Measurements from ENCODE around the gene WDR26. TPM values are rescaled to one million over a fixed set of nuclear protein-coding genes. Genes with fewer than 3 reads are reported as not detected.

Gene WDR26
- total RNA-seq, 1 experiment from 2014 or later, result 156 TPM

DNA sequence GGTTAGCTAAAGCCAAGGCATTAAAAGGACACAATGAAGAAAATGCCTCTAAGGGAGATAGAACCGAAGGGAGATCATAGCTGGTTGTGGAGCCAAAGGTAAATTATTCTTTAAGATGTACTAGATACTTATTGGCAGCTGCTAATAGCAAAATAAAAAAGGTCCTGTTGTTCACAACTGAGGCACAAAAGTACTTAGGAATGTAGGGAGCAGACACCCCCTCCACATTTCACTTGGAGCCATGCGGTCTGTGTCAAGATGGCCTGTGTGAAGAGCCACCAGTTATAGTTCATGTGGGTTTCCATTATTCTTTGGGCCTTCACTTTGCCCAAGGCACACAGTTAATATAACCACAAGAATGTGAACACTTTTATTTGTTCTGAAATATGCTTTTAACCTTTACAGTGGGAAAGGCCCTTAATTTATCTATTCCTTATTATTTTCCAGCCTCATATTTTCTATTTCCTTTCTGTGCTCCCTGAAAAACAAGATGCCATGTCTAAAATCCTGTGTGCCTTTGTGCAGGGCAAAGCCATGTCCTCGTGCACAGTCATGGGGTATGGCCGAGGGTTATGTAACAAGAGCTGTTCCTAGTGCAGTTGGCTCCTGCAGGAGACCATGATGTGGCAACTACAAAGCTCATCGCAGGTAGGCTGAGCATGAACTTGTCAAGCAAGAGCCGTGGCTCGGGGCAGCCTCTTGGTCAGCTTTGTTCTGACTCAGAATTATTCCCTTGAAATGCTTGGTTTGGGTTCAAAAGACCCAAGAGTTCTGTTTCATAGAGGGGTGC, 16.2 kb upstream of the WDR26 start:
- Mint-ChIP-seq H3K36me3 (ENCODE audit: insufficient read depth, unreplicated experiment) (peaks cover 6% of the 10 kb centered on the region), H3K27me3 (ENCODE audit: insufficient read depth, unreplicated experiment) (no peaks in the 10 kb centered on the region), H3K4me3 (ENCODE audit: unreplicated experiment) (no peak overlapping the region), H3K27ac (ENCODE audit: low read depth, unreplicated experiment) (peak overlapping the region; percentile 61), H3K4me1 (ENCODE audit: insufficient read depth, unreplicated experiment) (peaks cover 55% of the 10 kb centered on the region), H3K9me3 (ENCODE audit: unreplicated experiment) (no peaks in the 10 kb centered on the region)
- no TSS peak for BruUV-seq (replicated peaks)
- POLR2A ChIA-PET, result interaction anchor here (0.6 to 15.2 kb wide), 17 partner anchors 8 to 606 kb away, joined by 3 to 800 read pairs (median 3); partner anchors contain the start of gene WDR26
- CTCF ChIA-PET, result interaction anchor here (0.6 to 16.4 kb wide), 10 partner anchors 9 to 1636 kb away, joined by 3 to 418 read pairs (median 4); partner anchors contain the start of gene WDR26
- TF ChIP-seq, protein P1, sequence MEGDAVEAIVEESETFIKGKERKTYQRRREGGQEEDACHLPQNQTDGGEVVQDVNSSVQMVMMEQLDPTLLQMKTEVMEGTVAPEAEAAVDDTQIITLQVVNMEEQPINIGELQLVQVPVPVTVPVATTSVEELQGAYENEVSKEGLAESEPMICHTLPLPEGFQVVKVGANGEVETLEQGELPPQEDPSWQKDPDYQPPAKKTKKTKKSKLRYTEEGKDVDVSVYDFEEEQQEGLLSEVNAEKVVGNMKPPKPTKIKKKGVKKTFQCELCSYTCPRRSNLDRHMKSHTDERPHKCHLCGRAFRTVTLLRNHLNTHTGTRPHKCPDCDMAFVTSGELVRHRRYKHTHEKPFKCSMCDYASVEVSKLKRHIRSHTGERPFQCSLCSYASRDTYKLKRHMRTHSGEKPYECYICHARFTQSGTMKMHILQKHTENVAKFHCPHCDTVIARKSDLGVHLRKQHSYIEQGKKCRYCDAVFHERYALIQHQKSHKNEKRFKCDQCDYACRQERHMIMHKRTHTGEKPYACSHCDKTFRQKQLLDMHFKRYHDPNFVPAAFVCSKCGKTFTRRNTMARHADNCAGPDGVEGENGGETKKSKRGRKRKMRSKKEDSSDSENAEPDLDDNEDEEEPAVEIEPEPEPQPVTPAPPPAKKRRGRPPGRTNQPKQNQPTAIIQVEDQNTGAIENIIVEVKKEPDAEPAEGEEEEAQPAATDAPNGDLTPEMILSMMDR (IDR thresholded peaks at IDR 0.05; ENCODE audit: unreplicated experiment), result no peak
- intact Hi-C loops (cut with micrococcal nuclease), result no loop called here
- DNase-seq (ENCODE audit: unreplicated experiment), result peak; percentile 87

DNA sequence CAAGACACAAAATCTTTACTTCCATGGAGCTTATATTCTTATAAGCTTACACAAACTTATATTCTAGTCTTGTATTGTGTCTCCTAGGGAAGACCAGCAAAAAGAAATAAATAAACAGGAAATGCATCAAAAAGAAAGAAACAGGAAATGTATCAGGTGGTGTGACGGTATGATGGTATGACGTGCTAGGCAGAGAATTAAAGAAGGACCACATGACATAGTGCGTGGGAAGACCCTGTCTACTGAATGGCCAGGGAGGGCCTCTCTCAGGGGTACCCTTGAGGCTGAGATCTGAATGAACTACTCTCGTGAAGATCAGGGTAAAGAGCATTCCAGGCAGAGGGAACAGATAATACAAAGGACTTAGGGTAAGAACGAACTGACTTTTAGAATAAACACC, 15.6 kb upstream of the WDR26 start:
- peaks cover 6% of the 10 kb centered on the region for H3K36me3 Mint-ChIP-seq (ENCODE audit: insufficient read depth, unreplicated experiment)
- ChIA-PET CTCF (interaction anchor here (0.6 to 16.4 kb wide), 5 partner anchors 10 to 1636 kb away, joined by 3 to 418 read pairs (median 5); partner anchors contain the start of gene WDR26), POLR2A (interaction anchor here (0.6 to 15.2 kb wide), 4 partner anchors 17 to 62 kb away, joined by 3 to 800 read pairs (median 7); partner anchors contain the start of gene WDR26)
- no peaks in the 10 kb centered on the region for H3K9me3 Mint-ChIP-seq (ENCODE audit: unreplicated experiment)
- peak overlapping the region; percentile 61 for H3K27ac Mint-ChIP-seq (ENCODE audit: low read depth, unreplicated experiment)
- H3K27me3 Mint-ChIP-seq (ENCODE audit: insufficient read depth, unreplicated experiment), result no peaks in the 10 kb centered on the region
- TF ChIP-seq, protein P1 (IDR thresholded peaks at IDR 0.05; ENCODE audit: unreplicated experiment), result no peak
- peaks cover 52% of the 10 kb centered on the region for H3K4me1 Mint-ChIP-seq (ENCODE audit: insufficient read depth, unreplicated experiment)
- no TSS peak for BruUV-seq (replicated peaks)
- H3K4me3 Mint-ChIP-seq (ENCODE audit: unreplicated experiment), result no peak overlapping the region
- intact Hi-C loops (cut with micrococcal nuclease), result no loop called here
- DNase-seq (ENCODE audit: unreplicated experiment), result no peak

DNA sequence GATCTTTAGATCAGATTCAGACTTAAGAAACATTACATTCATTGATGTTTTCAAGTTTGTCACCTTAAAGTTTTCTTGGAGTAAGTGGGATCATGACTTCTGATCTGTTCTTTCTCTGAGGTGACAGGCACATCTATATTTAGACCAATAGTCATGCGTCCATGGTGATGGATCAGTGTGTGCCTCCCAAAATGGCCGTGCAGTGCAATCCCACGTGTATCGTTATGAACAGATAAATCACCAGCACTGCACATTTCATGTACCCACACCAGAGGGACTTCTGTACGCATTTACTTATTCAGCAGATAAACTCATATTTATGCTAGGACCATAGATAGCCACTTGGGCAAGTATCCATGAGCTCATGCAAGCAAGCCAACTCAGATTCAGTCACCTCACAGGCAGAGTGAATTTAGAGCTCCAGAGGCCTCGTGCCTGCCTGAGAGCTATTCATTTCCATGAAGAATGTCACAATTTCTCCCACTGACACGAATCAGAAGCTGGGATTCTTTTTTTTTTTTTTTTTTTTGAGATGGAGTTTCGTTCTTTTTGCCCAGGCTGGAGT, 13.9 kb upstream of the WDR26 start:
- TF ChIP-seq, protein P1 (IDR thresholded peaks at IDR 0.05; ENCODE audit: unreplicated experiment), result no peak
- ChIA-PET POLR2A (interaction anchor here (0.6 to 15.2 kb wide), 5 partner anchors 15 to 89 kb away, joined by 3 to 800 read pairs (median 3); partner anchors contain the start of gene WDR26), CTCF (interaction anchor here (0.6 to 16.4 kb wide), 6 partner anchors 9 to 634 kb away, joined by 3 to 418 read pairs (median 4); partner anchors contain the start of gene WDR26)
- BruUV-seq (replicated peaks), result no TSS peak
- intact Hi-C loops (cut with micrococcal nuclease), result no loop called here
- H3K27ac Mint-ChIP-seq (ENCODE audit: low read depth, unreplicated experiment), result no peak overlapping the region
- H3K36me3 Mint-ChIP-seq (ENCODE audit: insufficient read depth, unreplicated experiment), result peaks cover 6% of the 10 kb centered on the region
- no peaks in the 10 kb centered on the region for H3K27me3 Mint-ChIP-seq (ENCODE audit: insufficient read depth, unreplicated experiment)
- no peak overlapping the region for H3K4me3 Mint-ChIP-seq (ENCODE audit: unreplicated experiment)
- no peaks in the 10 kb centered on the region for H3K9me3 Mint-ChIP-seq (ENCODE audit: unreplicated experiment)
- peaks cover 36% of the 10 kb centered on the region for H3K4me1 Mint-ChIP-seq (ENCODE audit: insufficient read depth, unreplicated experiment)
- DNase-seq (ENCODE audit: unreplicated experiment), result no peak

DNA sequence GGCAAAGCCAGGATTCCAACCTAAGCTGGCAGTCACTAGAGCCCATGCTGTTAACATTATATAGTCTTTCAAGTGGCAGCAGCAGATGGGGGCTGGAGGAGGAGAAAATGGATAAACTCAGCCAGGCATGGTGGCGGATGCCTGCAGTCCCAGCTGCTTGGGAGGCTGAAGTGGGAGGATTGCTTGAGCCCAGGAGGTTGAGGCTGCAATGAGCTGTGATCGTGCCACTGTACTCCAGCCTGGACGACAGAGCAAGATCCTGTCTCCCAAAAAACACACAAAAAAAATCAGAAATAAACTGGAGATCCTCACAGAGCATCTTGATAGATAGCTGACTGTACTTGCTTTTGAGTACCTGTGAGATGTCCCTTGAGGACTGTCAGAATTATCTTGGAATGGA, 13.4 kb upstream of the WDR26 start:
- Mint-ChIP-seq H3K36me3 (ENCODE audit: insufficient read depth, unreplicated experiment) (peaks cover 6% of the 10 kb centered on the region), H3K4me3 (ENCODE audit: unreplicated experiment) (no peak overlapping the region), H3K9me3 (ENCODE audit: unreplicated experiment) (no peaks in the 10 kb centered on the region), H3K27ac (ENCODE audit: low read depth, unreplicated experiment) (no peak overlapping the region), H3K27me3 (ENCODE audit: insufficient read depth, unreplicated experiment) (no peaks in the 10 kb centered on the region), H3K4me1 (ENCODE audit: insufficient read depth, unreplicated experiment) (peaks cover 34% of the 10 kb centered on the region)
- DNase-seq (ENCODE audit: unreplicated experiment), result no peak
- TF ChIP-seq, protein P1 (IDR thresholded peaks at IDR 0.05; ENCODE audit: unreplicated experiment), result no peak
- intact Hi-C loops (cut with micrococcal nuclease), result no loop called here
- POLR2A ChIA-PET, result interaction anchor here (1.0 to 15.2 kb wide), 7 partner anchors 15 to 118 kb away, joined by 3 to 800 read pairs (median 4); partner anchors contain the start of genes NVL and WDR26
- CTCF ChIA-PET, result interaction anchor here (0.6 to 16.4 kb wide), 4 partner anchors 9 to 66 kb away, joined by 3 to 418 read pairs (median 18); partner anchors contain the start of gene WDR26
- BruUV-seq (replicated peaks), result no TSS peak

All from MCF 10A (cell line).